GM18907 (cell line): ENCODE data around the gene C17orf50.

Experiments used
- ATAC-seq: cut with Tn5 transposase; IDR thresholded peaks from one replicate; pipeline ENCODE4 v1.9.1; 2021; ENCODE audit warnings: mild to moderate bottlenecking, moderate library complexity; ENCODE audit not compliant: unreplicated experiment

The C17orf50 gene

GRCh38 chr17:35733366-35733765, 27.3 kb upstream of the C17orf50 start:
- no peak for ATAC-seq

DNA sequence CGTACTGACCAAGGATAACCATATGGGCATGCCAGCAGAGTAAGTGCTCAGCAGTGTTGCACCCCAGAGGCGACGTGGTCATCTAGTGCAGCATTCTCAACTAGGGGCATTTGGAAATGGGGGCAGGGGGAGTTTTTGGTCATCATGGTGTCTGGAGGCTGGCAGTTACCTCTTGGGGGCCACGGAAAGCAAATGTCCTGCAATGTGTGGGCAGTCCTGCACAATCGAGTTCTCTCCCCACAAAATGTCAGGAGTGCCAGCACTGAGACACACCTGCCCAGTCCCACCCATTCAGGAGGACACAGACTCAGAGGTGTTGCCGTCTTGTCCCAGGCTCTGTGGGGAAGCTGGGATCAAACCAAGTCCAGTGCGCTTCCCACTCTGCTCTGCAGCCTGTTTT, 26.3 kb upstream of the C17orf50 start:
- ATAC-seq, result no peak

GRCh38 chr17:35735036-35735805, 25.5 kb upstream of the C17orf50 start:
- no peak for ATAC-seq

GRCh38 chr17:35736236-35736635, 24.5 kb upstream of the C17orf50 start:
- no peak for ATAC-seq

GRCh38 chr17:35738519-35739133, 22.1 kb upstream of the C17orf50 start:
- ATAC-seq, result no peak

DNA sequence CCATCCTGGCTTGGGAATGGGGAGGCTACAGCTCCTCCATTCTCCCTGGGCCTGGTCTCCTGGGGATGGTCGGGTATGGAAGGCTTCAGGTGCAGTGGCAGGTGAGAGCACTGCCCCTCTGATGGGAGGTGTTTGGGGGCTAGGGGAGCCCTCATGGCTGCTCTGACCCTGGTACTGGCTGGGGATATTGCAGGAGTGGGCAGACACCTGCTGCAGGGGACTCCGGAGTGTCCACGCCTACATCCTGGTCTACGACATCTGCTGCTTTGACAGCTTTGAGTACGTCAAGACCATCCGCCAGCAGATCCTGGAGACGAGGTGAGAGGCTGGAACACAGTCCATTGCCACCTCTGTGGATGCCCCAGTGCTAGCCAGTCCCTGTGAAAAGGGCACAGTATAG, 20.5 kb upstream of the C17orf50 start:
- ATAC-seq, result no peak

DNA sequence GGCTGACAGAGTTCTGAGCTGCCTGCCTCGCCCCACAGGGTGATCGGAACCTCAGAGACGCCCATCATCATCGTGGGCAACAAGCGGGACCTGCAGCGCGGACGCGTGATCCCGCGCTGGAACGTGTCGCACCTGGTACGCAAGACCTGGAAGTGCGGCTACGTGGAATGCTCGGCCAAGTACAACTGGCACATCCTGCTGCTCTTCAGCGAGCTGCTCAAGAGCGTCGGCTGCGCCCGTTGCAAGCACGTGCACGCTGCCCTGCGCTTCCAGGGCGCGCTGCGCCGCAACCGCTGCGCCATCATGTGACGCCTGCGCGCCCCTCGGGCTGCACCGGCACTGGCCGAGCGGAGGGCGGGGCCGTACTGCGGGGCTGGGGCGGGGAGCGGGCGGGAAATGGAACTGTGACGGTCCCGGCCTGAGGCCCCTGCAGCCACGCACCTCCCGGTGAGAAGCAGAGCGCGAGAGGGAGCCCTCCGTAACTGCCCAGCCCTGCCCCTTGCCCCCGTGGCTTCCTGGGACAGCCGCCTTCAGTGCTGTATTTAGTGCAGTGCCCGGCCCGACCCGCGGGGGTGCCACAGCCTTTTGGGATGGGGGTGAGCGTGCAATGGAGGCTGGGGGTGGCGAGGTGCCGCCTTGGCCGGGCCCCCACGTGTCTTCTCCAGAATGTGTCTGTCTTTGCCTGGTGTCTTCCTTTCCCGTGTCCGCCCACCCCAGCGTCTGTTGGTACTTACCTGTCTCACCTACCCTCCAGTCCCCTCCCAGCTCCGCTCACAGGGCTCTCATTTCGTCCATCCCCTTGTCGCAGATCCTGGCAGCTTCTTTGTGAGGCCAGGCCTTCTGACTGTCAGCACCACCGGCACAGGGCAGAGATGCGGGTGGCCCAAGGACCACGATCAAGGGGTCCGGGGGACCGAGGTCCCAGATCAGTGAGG, 19.4 kb upstream of the C17orf50 start:
- no peak for ATAC-seq

DNA sequence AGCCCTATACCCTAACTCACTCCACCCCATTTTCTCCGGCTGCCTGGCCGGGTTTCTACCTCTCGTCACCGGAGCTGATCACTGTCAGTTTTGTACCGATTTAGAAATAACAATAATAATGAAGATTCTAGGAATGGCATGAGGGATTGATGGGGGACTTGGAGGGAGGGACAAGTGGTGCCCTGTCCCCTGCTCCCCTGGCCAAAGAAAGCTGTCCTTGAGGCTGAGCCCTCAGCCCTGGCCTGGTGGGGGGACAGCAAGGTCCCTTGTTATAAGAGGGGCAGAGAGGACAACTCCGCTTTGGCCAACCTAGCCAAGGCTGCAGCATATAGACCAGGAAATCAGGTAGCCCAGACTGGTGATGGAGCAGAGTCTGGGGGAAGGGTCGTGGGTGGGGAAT, 18.2 kb upstream of the C17orf50 start:
- no peak for ATAC-seq

DNA sequence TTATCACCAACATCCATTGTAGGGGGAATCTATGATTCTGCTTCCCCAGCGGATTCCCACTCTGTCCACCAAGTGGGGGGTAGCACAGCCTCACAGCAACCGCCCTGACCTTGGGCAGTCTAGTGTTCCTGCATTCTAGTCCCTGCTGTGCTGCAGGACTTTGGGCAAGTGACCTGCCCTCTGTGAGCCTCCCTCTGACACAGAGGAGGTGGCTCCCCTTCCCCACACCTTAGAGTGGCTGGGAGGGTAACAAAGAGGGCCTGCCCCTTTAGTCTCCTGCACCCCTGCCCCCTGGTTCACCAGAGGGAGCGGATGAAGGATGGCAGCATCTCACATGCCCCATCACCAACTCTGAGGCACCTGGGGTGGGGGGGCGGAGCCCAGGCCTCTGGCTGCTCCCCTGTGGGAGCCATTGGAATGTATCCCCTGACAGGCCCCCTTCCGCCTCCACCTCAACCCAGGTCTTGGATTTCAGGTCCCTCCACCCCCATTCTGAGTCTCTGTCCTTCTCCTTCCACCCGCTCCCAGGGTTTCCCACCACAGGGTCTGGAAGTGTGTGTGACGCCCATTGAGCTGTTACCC, 17.7 kb upstream of the C17orf50 start:
- ATAC-seq, result no peak

DNA sequence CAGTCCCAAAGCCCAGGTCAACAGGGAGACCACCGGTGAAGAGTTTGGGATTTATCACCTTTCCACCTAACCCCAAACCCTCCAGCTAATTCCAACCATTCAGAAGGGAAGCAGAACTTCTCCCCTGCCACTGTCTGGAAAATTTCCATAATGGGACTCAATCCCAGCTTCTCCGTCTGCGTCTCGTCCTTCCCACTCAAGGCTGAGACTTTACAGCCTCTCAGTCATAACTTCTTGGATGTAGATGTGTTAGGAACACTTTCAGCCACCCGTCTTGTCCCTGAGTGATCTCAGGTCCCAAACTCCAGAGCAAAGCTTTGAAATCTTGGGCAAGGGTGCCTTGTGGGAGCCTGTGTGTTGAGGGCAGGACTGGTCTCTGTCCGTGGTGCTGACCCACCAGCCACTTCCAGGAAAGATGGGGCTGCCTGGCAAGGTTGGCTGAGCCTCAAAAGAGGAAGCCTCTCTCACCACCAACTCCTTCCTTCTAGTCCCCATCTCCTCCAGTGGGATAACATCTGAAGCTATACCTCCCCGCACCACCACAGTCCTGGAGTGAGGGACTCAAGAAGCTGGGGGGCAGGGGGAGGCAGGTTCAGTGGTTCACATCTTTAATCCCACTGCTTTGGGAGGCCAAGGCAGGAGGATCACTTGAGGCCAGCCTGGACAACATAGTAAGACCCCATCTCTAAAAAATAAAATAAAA, 16.9 kb upstream of the C17orf50 start:
- no peak for ATAC-seq

- no peak for ATAC-seq
These were observed 15.9 kb upstream of the C17orf50 start for GRCh38 chr17:35744830-35745229.

DNA sequence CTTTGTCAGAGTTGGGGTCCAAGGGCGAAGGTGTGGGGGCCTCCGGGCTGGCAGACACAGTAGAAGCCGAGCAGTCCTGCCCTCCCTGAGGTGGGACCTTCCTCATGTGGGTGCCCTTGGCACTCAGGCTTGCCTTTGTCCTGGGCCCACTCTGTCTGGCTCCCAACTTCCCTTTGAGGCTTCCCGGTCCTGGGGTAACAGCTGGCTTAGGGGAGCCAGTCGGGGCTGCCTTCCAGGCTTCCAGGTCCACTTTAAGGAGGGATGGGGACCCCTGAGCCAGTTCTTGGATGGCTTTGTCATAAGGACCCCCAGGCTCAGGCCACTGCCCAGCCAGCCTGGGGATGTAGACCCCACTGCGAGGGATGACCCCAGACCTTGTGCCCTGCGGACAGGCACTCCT, 15.4 kb upstream of the C17orf50 start:
- ATAC-seq, result no peak

GRCh38 chr17:35745749-35746320, 14.9 kb upstream of the C17orf50 start:
- no peak for ATAC-seq

- ATAC-seq, result no peak
These were observed 13.1 kb upstream of the C17orf50 start for GRCh38 chr17:35747540-35748017.

GRCh38 chr17:35748341-35748841, 12.3 kb upstream of the C17orf50 start:
- ATAC-seq, result no peak

DNA sequence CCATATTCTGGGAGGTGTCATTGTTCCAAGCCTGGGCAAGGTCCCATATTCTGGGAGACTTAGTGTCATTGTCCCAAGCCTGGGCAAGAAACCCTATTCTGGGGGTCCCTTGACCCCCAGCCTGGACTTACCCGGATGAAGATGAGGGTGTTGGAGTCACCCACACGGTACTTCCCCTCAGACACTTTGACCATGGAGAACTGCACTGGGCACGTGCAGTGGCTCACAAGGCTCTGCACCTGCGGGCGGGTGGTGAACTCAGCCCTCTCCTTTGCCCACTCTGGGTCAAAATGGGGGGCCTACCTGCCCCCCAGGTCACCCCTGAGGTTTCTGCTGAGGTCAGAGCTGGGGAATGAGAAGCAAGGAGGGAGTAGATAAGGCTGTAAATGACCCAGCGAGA, 11.7 kb upstream of the C17orf50 start:
- ATAC-seq, result no peak

DNA sequence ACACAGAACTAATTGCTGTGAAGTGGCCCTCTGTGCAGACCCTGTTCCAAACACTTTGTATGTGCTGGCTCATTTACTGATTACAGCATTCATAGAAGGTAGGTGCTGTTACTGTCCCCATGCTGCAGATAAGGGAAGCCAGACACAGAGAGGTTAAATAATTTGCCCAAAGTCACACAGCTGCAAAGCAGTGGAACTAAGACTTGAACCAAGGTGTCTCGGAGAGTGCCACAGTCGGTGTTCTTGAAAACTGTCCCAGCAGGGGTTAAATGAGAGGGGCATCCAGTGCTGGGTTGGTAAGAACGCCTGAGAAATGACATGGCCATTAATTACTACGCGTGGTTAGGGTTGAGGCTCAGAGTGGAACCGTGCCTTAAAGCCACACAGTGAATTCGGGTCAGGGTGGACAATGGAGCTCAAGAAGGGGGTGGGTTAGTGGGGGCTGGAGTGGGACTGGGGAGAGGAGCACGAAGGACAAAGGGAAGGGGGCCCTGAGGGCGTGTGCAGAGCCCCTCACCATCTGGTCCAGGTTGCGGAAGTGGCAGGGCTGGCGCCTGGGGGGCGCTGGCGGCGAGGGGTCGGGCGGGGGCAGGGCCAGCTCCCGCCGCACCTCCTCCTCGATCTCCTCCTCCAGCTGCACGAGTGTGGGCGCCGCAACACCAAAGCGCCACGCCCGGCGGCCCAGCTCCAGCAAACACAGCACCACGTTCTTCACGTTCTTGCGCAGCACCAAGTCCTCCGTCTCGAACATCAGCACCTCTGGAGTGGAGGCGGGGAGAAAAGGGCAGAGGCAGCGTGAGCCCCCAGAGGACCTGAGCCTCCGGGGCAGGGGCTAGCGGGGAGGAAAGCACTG, 10.9 kb upstream of the C17orf50 start:
- ATAC-seq, result no peak

DNA sequence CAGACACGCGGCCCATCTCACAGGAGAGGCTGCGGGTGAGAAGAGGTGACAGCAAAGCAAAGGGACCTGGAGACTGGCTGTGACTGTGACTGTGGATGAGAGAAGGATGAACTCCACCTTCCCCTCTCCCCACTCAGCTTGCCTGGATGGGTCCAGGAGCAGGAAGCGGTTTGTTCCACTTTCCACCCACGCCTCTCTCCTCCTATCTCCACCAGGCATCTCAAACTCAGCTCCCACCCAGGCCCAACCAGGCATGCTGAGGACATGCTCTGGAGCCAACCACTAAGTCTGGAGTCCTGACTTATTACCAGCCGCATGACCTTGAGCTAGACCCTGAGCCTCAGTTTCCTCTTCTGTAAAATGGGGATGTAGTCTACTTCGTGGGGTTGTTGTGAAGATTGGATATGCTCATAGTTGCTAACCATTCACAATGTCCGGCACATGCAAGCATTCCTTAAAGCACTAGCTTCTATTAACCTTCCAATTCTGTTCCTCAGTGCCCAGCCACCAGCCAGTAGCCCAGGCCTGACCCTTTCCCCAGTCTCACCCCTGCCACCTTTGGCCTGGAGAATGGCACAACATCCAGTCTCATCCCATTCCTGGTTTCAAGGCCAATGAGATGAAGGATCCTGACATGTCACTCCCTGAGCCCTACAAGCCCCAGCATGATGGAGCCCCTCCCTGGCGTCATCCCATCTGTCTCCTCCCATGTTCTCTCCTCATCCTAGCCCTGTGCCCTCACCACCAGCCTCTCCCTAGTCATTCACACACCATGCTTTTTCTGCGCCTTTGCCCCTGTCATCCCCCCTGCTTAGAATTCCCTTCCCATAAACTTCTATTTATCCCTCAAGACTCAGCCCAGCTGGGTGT, 9.9 kb upstream of the C17orf50 start:
- ATAC-seq, result no peak
